Measurements from ENCODE around the gene BORCS6. TPM values are rescaled to one million over a fixed set of nuclear protein-coding genes. Genes with fewer than 3 reads are reported as not detected.
A peak's percentile ranks its signal among the peaks of the same experiment; 100 is the strongest.

The BORCS6 gene
- total and polyA plus RNA-seq, 9 of the 15 experiments (the other 6 are each of a cell fraction or from before 2014, with no cell fraction given) = 0.01 to 7.4 (median 2.3) TPM

DNA sequence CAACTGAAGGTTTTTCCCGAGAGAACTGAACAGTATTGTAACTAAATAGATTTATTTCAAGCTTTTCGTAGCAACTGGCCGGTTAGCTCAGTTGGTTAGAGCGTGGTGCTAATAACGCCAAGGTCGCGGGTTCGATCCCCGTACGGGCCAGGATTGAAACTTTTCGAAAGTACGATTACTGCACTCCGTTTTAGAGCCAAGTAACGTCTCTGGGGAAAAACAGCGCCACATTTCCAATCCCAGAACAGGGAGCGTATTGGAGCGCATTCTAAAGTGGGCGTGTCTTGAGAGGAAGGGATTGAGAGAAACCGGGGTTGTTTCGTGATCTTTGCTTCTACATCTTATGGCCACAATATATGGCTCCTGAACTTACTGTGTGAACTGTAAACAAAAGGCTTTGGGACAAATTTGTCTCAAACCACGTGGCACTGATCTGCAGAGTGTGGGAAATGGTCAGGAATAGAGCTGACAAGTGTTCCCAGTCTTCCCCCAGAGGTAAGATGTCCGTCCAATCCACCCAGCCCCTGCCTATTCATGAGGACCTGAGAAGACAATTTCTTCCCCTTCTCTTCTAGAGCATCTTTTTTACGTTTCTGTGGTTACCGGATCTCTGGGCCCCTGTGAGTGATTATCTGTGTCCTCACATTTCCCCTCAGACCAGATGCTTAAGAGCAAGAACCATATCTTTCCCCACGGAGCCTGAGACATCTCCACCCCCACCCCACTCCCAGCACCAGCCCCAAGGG is 2.3 kb downstream of the BORCS6 start (continued):
- TF ChIP-seq FOXP1 (CRISPR knock-in tag; IDR thresholded peaks at IDR 0.05) (no peak), BRD9 (IDR thresholded peaks at IDR 0.05; ENCODE audit: low read depth, partially characterized antibody) (peak; percentile 85), NCOA1 (IDR thresholded peaks at IDR 0.05; ENCODE audit: low read depth) (no peak), HDAC2 (IDR thresholded peaks at IDR 0.05) (peak; percentile 45; the same call in 1 of the 2 replicates), NONO (IDR thresholded peaks at IDR 0.05; ENCODE audit: low read depth in 2 of 2, low read length in 1 of 2) (no peak), HNRNPLL (IDR thresholded peaks at IDR 0.05; ENCODE audit: low read depth, low read length, poor library complexity, severe bottlenecking) (peak; percentile 90), ZNF507 (tag; conservative IDR thresholded peaks at IDR 0.05) (no peak), ZNF263 (CRISPR knock-in tag; IDR thresholded peaks at IDR 0.05; ENCODE audit: borderline replicate concordance) (no peak), ZNF217 (CRISPR knock-in tag; IDR thresholded peaks at IDR 0.05) (no peak), CSDE1 (IDR thresholded peaks at IDR 0.05) (peak in 1 of 2 experiments; percentile 75; a peak in 1 of 4 replicates), ZNF133 (CRISPR knock-in tag; IDR thresholded peaks at IDR 0.05) (no peak), MTA1 (IDR thresholded peaks at IDR 0.05; ENCODE audit: borderline replicate concordance) (peak; percentile 56; the same call in 1 of the 2 replicates), MYBL2 (IDR thresholded peaks at IDR 0.05; ENCODE audit: low read depth) (peak; percentile 94), MYBL2 (CRISPR knock-in tag; IDR thresholded peaks at IDR 0.05; ENCODE audit: borderline replicate concordance) (no peak), EHMT2 (IDR thresholded peaks at IDR 0.05) (no peak)
- TF ChIP-seq, protein P1, sequence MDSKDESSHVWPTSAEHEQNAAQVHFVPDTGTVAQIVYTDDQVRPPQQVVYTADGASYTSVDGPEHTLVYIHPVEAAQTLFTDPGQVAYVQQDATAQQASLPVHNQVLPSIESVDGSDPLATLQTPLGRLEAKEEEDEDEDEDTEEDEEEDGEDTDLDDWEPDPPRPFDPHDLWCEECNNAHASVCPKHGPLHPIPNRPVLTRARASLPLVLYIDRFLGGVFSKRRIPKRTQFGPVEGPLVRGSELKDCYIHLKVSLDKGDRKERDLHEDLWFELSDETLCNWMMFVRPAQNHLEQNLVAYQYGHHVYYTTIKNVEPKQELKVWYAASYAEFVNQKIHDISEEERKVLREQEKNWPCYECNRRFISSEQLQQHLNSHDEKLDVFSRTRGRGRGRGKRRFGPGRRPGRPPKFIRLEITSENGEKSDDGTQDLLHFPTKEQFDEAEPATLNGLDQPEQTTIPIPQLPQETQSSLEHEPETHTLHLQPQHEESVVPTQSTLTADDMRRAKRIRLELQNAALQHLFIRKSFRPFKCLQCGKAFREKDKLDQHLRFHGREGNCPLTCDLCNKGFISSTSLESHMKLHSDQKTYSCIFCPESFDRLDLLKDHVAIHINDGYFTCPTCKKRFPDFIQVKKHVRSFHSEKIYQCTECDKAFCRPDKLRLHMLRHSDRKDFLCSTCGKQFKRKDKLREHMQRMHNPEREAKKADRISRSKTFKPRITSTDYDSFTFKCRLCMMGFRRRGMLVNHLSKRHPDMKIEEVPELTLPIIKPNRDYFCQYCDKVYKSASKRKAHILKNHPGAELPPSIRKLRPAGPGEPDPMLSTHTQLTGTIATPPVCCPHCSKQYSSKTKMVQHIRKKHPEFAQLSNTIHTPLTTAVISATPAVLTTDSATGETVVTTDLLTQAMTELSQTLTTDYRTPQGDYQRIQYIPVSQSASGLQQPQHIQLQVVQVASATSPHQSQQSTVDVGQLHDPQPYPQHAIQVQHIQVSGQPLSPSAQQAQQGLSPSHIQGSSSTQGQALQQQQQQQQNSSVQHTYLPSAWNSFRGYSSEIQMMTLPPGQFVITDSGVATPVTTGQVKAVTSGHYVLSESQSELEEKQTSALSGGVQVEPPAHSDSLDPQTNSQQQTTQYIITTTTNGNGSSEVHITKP (IDR thresholded peaks at IDR 0.05; ENCODE audit: partially characterized antibody) = peak; percentile 69
- TF ChIP-seq, protein P2, sequence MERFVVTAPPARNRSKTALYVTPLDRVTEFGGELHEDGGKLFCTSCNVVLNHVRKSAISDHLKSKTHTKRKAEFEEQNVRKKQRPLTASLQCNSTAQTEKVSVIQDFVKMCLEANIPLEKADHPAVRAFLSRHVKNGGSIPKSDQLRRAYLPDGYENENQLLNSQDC (CRISPR knock-in tag; IDR thresholded peaks at IDR 0.05) = no peak
- TF ChIP-seq, protein P3, sequence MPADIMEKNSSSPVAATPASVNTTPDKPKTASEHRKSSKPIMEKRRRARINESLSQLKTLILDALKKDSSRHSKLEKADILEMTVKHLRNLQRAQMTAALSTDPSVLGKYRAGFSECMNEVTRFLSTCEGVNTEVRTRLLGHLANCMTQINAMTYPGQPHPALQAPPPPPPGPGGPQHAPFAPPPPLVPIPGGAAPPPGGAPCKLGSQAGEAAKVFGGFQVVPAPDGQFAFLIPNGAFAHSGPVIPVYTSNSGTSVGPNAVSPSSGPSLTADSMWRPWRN (IDR thresholded peaks at IDR 0.05; ENCODE audit: low read depth) = no peak
- TF ChIP-seq, protein P4, sequence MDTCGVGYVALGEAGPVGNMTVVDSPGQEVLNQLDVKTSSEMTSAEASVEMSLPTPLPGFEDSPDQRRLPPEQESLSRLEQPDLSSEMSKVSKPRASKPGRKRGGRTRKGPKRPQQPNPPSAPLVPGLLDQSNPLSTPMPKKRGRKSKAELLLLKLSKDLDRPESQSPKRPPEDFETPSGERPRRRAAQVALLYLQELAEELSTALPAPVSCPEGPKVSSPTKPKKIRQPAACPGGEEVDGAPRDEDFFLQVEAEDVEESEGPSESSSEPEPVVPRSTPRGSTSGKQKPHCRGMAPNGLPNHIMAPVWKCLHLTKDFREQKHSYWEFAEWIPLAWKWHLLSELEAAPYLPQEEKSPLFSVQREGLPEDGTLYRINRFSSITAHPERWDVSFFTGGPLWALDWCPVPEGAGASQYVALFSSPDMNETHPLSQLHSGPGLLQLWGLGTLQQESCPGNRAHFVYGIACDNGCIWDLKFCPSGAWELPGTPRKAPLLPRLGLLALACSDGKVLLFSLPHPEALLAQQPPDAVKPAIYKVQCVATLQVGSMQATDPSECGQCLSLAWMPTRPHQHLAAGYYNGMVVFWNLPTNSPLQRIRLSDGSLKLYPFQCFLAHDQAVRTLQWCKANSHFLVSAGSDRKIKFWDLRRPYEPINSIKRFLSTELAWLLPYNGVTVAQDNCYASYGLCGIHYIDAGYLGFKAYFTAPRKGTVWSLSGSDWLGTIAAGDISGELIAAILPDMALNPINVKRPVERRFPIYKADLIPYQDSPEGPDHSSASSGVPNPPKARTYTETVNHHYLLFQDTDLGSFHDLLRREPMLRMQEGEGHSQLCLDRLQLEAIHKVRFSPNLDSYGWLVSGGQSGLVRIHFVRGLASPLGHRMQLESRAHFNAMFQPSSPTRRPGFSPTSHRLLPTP (IDR thresholded peaks at IDR 0.05; ENCODE audit: borderline replicate concordance, extremely low read depth, insufficient read length) = no peak
- TF ChIP-seq, protein P5, sequence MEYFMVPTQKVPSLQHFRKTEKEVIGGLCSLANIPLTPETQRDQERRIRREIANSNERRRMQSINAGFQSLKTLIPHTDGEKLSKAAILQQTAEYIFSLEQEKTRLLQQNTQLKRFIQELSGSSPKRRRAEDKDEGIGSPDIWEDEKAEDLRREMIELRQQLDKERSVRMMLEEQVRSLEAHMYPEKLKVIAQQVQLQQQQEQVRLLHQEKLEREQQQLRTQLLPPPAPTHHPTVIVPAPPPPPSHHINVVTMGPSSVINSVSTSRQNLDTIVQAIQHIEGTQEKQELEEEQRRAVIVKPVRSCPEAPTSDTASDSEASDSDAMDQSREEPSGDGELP (CRISPR knock-in tag; IDR thresholded peaks at IDR 0.05; ENCODE audit: borderline replicate concordance) = peak; percentile 7; the same call in 1 of the 2 replicates
